Measurements from ENCODE around the gene PIMREG. TPM values are rescaled to one million over a fixed set of nuclear protein-coding genes. Genes with fewer than 3 reads are reported as not detected.
A peak's percentile ranks its signal among the peaks of the same experiment; 100 is the strongest.

Gene PIMREG
- total RNA-seq, 4 donors from 2014 or later: 16.0 TPM; not detected in 3

GRCh38 chr17:6413065-6413464 is 31.2 kb upstream of the PIMREG start:
- Histone ChIP-seq H3K4me1 (no peaks in the 10 kb centered on the region), H3K4me3 (no peak overlapping the region), H3K27ac (no peak overlapping the region), H3K36me3 (no peaks in the 10 kb centered on the region), H3K27me3 (no peaks in the 10 kb centered on the region), H3K9me3 (no peaks in the 10 kb centered on the region)
- TF ChIP-seq POLR2A (IDR thresholded peaks at IDR 0.05) (no peak), CTCF (IDR thresholded peaks at IDR 0.05) (peak in 1 of 4 experiments; percentile 23)
- no peak for DNase-seq
- intact Hi-C loops (cut with DNase I; ENCODE audit: low total_unique reads): no loop called here

- Histone ChIP-seq H3K36me3 (no peaks in the 10 kb centered on the region), H3K27me3 (no peaks in the 10 kb centered on the region), H3K9me3 (no peaks in the 10 kb centered on the region), H3K4me3 (no peak overlapping the region), H3K4me1 (no peaks in the 10 kb centered on the region), H3K27ac (no peak overlapping the region)
- intact Hi-C loops (cut with DNase I; ENCODE audit: low total_unique reads): no loop called here
- no peak for DNase-seq
- TF ChIP-seq CTCF (IDR thresholded peaks at IDR 0.05): no peak
- no peak for TF ChIP-seq POLR2A (IDR thresholded peaks at IDR 0.05)
These were observed 28.6 kb upstream of the PIMREG start for GRCh38 chr17:6415616-6416015.

GRCh38 chr17:6420173-6420641 is 24.0 kb upstream of the PIMREG start:
- Histone ChIP-seq H3K36me3 (no peaks in the 10 kb centered on the region), H3K27me3 (no peaks in the 10 kb centered on the region), H3K4me1 (no peaks in the 10 kb centered on the region), H3K27ac (no peak overlapping the region), H3K4me3 (no peak overlapping the region), H3K9me3 (no peaks in the 10 kb centered on the region)
- no peak for DNase-seq
- TF ChIP-seq CTCF (IDR thresholded peaks at IDR 0.05) (no peak), POLR2A (IDR thresholded peaks at IDR 0.05) (no peak)
- intact Hi-C loops (cut with DNase I; ENCODE audit: low total_unique reads): no loop called here

- intact Hi-C loops (cut with DNase I; ENCODE audit: low total_unique reads): no loop called here
- TF ChIP-seq CTCF (IDR thresholded peaks at IDR 0.05) (peak; percentile 70 to 86 (median 78)), POLR2A (IDR thresholded peaks at IDR 0.05) (no peak)
- no peak overlapping the region for H3K27ac ChIP-seq
- no peaks in the 10 kb centered on the region for H3K36me3 ChIP-seq
- no peaks in the 10 kb centered on the region for H3K27me3 ChIP-seq
- peak; percentile 60 to 71 for DNase-seq
- no peaks in the 10 kb centered on the region for H3K9me3 ChIP-seq
- no peak overlapping the region for H3K4me3 ChIP-seq
- H3K4me1 ChIP-seq: no peaks in the 10 kb centered on the region
These were observed 22.3 kb upstream of the PIMREG start for GRCh38 chr17:6421700-6422604.

- no peaks in the 10 kb centered on the region for H3K4me1 ChIP-seq
- no peak for DNase-seq
- H3K9me3 ChIP-seq: no peaks in the 10 kb centered on the region
- no peak for TF ChIP-seq CTCF (IDR thresholded peaks at IDR 0.05)
- TF ChIP-seq POLR2A (IDR thresholded peaks at IDR 0.05): no peak
- H3K4me3 ChIP-seq: no peak overlapping the region
- intact Hi-C loops (cut with DNase I; ENCODE audit: low total_unique reads): no loop called here
- H3K36me3 ChIP-seq: no peaks in the 10 kb centered on the region
- no peak overlapping the region for H3K27ac ChIP-seq
- H3K27me3 ChIP-seq: no peaks in the 10 kb centered on the region
These were observed 21.5 kb upstream of the PIMREG start for GRCh38 chr17:6422654-6423241.
